K562 treated with DMSO at 1 percent for 24 hours (cell line): ENCODE results near the gene XYLT2. TPM values are rescaled to one million over a fixed set of nuclear protein-coding genes. Genes with fewer than 3 reads are reported as not detected.

ENCODE experiments used
- total RNA-seq: library from RNA; unstranded; fragments of 300-600 nt; gene quantifications from 2 replicates; pipeline ENCODE4 v1.2.3, GENCODE V29; 2022; ENCODE audit warnings: low read depth; ENCODE audit not compliant: insufficient read depth

Gene XYLT2
- 9.8 and 10.3 TPM in 2 replicates for total RNA-seq

DNA sequence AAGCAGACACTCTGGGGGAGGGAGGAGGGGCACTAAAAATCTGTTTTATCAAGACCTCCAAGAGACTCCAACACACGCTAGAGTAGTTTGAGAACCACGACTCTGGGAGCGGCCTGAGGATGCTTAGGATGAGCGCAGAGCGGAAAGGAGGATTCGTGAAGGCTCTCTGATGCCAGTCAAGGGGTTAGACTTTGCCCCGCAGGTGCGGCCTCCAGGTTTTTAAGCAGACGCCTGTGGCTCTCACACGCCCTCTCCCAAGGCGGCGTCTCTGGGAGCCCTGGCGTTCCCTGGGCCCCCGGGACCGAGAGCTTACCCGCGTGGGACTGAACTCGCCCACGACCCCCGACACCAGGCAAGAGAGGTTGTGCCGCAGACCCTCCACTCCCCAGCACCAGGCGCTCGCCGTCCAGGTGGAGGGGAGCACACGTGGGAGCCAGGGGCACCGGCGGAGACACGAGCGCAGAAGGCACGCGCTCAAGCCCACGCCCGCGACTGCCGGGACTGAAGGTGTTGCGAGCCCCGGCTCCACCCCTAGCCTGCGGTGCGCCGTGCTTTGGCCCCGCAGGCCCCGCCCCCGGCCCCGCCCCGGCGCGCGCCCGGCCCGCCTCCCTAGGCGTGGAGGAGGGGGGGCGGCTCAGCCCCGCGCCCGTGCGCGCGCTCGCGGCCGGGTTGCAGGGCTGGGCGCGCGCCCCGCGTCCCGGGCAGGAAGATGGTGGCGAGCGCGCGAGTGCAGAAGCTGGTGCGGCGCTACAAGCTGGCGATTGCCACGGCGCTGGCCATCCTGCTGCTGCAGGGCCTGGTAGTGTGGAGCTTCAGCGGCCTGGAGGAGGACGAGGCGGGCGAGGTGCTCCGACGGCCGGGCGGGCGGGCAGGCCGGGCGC lies at the start of gene XYLT2:
Gene XYLT2, plus strand, starts transcription at position 695 of the 881 bp plus-strand sequence. Its CDS starts 15 bp downstream, at position 710.

DNA sequence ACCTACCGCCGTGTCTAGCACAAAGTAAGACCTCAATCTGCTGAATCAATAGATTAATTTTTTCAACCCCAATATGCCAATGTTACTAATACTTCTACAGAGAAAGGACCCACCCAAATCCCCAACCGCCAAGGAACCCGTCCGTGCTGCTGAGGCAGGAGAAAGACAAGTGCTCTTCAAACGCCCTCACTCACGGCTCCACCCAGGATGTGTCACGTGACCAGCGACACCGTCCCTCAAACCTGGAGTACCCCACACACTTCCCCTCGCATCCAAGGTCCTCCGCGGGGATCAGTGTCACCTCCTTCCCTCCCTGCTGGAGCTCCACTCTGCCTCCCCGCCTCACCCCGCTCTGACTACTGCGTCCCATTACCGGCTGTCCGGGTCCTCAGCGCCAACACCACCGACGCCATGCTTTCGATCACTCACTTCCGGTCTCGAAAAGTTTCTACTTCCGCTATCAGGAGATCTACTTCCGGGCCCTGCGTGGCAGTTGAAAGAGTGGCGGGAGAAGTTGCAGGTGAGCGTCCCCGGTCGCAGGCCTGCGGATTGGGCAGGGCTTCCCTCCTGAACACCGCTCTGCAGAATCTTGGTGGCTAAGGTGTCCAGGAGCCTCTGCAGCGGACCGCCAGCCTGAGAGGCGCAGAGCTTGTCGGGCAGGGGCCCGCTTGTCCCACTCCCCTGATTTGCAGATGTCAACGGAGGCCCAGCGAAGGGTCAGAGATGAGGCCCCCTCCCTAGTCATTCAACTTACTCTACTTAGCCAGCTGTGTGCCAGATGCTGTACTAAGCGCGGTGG lies 27.0 kb downstream of the XYLT2 start, which contains the start of the genes EME1 and MRPL27:
Gene EME1, plus strand, starts transcription at position 472 of the 799 bp plus-strand sequence. CDS start 1,980 bp downstream, outside the sequence.
Gene MRPL27, minus strand, starts transcription at position 427 of the 799 bp plus-strand sequence. Its CDS starts 14 bp downstream, at position 413.

DNA sequence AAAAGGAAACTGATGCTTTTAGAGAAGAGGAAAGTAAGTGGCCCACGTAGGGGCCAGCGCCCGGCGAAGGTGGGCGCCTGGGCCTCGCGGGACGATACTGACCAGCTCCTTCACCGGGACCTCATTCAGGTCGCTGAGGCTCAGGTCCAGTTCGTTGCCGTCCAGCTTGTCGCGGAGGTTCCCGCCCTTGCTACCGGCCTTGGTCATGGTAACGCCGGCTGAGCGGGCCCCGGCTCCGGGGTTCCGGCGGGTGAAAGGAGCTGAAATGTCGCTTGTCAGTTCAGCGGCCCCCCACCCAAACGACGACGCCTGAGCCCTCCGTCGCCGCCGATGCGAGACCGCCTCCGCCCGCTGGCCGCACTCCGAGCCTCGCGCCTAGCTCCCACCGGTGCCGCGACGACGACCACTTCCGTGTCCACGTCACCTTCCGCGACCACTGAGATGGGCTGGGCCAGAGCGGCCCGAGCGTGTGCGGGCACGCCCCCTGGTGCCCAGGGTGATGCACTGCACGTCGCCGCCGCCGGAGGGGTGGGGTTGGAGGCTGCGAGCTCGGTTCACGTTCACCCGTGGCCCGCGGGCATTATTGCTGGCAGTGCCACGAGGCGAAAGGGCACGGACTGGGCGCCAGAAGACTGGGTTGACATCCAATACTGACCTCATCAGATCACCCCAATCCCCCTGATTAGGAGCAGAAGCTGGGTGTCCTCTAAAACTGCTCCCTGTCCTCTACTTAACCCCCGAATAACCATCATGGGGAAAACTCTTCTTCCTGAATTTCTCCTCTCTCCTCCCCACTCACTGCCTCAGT lies 51.4 kb downstream of the XYLT2 start, which contains the start of gene LRRC59:
Gene LRRC59, minus strand, starts transcription at position 413 of the 808 bp plus-strand sequence. Its CDS starts 206 bp downstream, at position 207.

Other genes with a start within 250 kb of the XYLT2 start
- 0.14 and 0.30 TPM in 2 replicates for gene SAMD14, start 216.0 kb upstream of the XYLT2 start, total RNA-seq
- gene PPP1R9B, start 195.4 kb upstream of the XYLT2 start, total RNA-seq: 42.0 and 44.4 TPM in 2 replicates
- not detected in 2 replicates for gene SGCA, start 180.1 kb upstream of the XYLT2 start, total RNA-seq
- 3.7 and 4.8 TPM in 2 replicates for gene COL1A1, start 144.5 kb upstream of the XYLT2 start, total RNA-seq
- 1.8 and 3.5 TPM in 2 replicates for gene TMEM92, start 71.7 kb upstream of the XYLT2 start, total RNA-seq
- 79.7 and 83.4 TPM in 2 replicates for gene MRPL27, start 27.1 kb downstream of the XYLT2 start, total RNA-seq
- gene EME1, start 27.1 kb downstream of the XYLT2 start, total RNA-seq: 16.1 and 18.5 TPM in 2 replicates
- gene LRRC59, start 51.4 kb downstream of the XYLT2 start, total RNA-seq: 152 and 158 TPM in 2 replicates
- 33.3 and 34.0 TPM in 2 replicates for gene ACSF2, start 80.1 kb downstream of the XYLT2 start, total RNA-seq
- not detected in 2 replicates for gene CHAD, start 122.8 kb downstream of the XYLT2 start, total RNA-seq
- 21.9 and 23.2 TPM in 2 replicates for gene RSAD1, start 132.7 kb downstream of the XYLT2 start, total RNA-seq
- not detected in 2 replicates for gene MYCBPAP, start 162.3 kb downstream of the XYLT2 start, total RNA-seq
- gene EPN3, start 186.6 kb downstream of the XYLT2 start, total RNA-seq: not detected in 2 replicates
- gene SPATA20, start 201.0 kb downstream of the XYLT2 start, total RNA-seq: 5.3 and 6.1 TPM in 2 replicates
- 0.08 and 0.09 TPM in 2 replicates for gene CACNA1G, start 214.6 kb downstream of the XYLT2 start, total RNA-seq